WTC11 (cell line): ENCODE results near the gene OXNAD1.

Source experiments
- ATF3 ChIP-seq: sonication (generic); formaldehyde crosslinking; conservative IDR thresholded peaks from 2 replicates; pipeline ENCODE4 v1.8.1; 2022; ENCODE audit warnings: mild to moderate bottlenecking, missing genetic modification reagents
- ELF4 ChIP-seq: sonication (generic); formaldehyde crosslinking; IDR thresholded peaks from 2 replicates; pipeline ENCODE4 v1.8.1; 2022; ENCODE audit warnings: low read depth, mild to moderate bottlenecking, moderate library complexity, missing genetic modification reagents
- GABPB1 ChIP-seq: sonication (generic); formaldehyde crosslinking; IDR thresholded peaks from 2 replicates; pipeline ENCODE4 v1.8.1; 2023; ENCODE audit warnings: mild to moderate bottlenecking, missing genetic modification reagents
- IRF2 ChIP-seq: sonication (generic); formaldehyde crosslinking; IDR thresholded peaks from 2 replicates; pipeline ENCODE4 v1.8.0; 2022; ENCODE audit warnings: low read depth, missing genetic modification reagents, borderline replicate concordance
- KAT7 ChIP-seq: sonication (generic); formaldehyde crosslinking; IDR thresholded peaks from 2 replicates; pipeline ENCODE4 v1.8.1; 2023; ENCODE audit warnings: missing genetic modification reagents, mild to moderate bottlenecking, borderline replicate concordance
- NFE2L1 ChIP-seq: sonication (generic); formaldehyde crosslinking; IDR thresholded peaks from 2 replicates; pipeline ENCODE4 v1.8.1; 2023; ENCODE audit warnings: missing genetic modification reagents
- NFYB ChIP-seq: sonication (generic); formaldehyde crosslinking; conservative IDR thresholded peaks from 2 replicates; pipeline ENCODE4 v1.8.0; 2022; ENCODE audit warnings: low read depth, missing genetic modification reagents
- RELA ChIP-seq: sonication (generic); formaldehyde crosslinking; IDR thresholded peaks from 2 replicates; pipeline ENCODE4 v1.8.1; 2022; ENCODE audit warnings: missing genetic modification reagents, mild to moderate bottlenecking, borderline replicate concordance
- ZBTB21 ChIP-seq: sonication (generic); formaldehyde crosslinking; IDR thresholded peaks from 2 replicates; pipeline ENCODE4 v1.8.1; 2023; ENCODE audit warnings: mild to moderate bottlenecking, missing genetic modification reagents, borderline replicate concordance
- ZBTB43 ChIP-seq: sonication (generic); formaldehyde crosslinking; IDR thresholded peaks from 2 replicates; pipeline ENCODE4 v1.8.1; 2023; ENCODE audit warnings: mild to moderate bottlenecking, missing genetic modification reagents
- TF ChIP-seq, protein P1 (sequence below): sonication (generic); formaldehyde crosslinking; IDR thresholded peaks from 2 replicates; pipeline ENCODE4 v1.8.1; 2023; ENCODE audit warnings: mild to moderate bottlenecking, missing genetic modification reagents, borderline replicate concordance
- TF ChIP-seq, protein P2 (sequence below): sonication (generic); formaldehyde crosslinking; IDR thresholded peaks from 2 replicates; pipeline ENCODE4 v1.8.0; 2022; ENCODE audit warnings: missing genetic modification reagents
- TF ChIP-seq, protein P3 (sequence below): fragments of 200-600 bp; IDR thresholded peaks from 2 replicates; pipeline ENCODE4 v1.8.0; 2022; ENCODE audit warnings: antibody characterized with exemption
- TF ChIP-seq, protein P4 (sequence below): sonication (generic); formaldehyde crosslinking; IDR thresholded peaks from 2 replicates; pipeline ENCODE4 v1.8.0; 2023; ENCODE audit warnings: mild to moderate bottlenecking, missing genetic modification reagents

GRCh38 chr3:16245609-16246008 lies 19.4 kb upstream of the OXNAD1 start:
- no peak for TF ChIP-seq NFE2L1 (CRISPR knock-in tag)
- no peak for TF ChIP-seq NFYB (CRISPR knock-in tag)
- TF ChIP-seq, protein P1, sequence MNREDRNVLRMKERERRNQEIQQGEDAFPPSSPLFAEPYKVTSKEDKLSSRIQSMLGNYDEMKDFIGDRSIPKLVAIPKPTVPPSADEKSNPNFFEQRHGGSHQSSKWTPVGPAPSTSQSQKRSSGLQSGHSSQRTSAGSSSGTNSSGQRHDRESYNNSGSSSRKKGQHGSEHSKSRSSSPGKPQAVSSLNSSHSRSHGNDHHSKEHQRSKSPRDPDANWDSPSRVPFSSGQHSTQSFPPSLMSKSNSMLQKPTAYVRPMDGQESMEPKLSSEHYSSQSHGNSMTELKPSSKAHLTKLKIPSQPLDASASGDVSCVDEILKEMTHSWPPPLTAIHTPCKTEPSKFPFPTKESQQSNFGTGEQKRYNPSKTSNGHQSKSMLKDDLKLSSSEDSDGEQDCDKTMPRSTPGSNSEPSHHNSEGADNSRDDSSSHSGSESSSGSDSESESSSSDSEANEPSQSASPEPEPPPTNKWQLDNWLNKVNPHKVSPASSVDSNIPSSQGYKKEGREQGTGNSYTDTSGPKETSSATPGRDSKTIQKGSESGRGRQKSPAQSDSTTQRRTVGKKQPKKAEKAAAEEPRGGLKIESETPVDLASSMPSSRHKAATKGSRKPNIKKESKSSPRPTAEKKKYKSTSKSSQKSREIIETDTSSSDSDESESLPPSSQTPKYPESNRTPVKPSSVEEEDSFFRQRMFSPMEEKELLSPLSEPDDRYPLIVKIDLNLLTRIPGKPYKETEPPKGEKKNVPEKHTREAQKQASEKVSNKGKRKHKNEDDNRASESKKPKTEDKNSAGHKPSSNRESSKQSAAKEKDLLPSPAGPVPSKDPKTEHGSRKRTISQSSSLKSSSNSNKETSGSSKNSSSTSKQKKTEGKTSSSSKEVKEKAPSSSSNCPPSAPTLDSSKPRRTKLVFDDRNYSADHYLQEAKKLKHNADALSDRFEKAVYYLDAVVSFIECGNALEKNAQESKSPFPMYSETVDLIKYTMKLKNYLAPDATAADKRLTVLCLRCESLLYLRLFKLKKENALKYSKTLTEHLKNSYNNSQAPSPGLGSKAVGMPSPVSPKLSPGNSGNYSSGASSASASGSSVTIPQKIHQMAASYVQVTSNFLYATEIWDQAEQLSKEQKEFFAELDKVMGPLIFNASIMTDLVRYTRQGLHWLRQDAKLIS (CRISPR knock-in tag) = no peak
- TF ChIP-seq, protein P2, sequence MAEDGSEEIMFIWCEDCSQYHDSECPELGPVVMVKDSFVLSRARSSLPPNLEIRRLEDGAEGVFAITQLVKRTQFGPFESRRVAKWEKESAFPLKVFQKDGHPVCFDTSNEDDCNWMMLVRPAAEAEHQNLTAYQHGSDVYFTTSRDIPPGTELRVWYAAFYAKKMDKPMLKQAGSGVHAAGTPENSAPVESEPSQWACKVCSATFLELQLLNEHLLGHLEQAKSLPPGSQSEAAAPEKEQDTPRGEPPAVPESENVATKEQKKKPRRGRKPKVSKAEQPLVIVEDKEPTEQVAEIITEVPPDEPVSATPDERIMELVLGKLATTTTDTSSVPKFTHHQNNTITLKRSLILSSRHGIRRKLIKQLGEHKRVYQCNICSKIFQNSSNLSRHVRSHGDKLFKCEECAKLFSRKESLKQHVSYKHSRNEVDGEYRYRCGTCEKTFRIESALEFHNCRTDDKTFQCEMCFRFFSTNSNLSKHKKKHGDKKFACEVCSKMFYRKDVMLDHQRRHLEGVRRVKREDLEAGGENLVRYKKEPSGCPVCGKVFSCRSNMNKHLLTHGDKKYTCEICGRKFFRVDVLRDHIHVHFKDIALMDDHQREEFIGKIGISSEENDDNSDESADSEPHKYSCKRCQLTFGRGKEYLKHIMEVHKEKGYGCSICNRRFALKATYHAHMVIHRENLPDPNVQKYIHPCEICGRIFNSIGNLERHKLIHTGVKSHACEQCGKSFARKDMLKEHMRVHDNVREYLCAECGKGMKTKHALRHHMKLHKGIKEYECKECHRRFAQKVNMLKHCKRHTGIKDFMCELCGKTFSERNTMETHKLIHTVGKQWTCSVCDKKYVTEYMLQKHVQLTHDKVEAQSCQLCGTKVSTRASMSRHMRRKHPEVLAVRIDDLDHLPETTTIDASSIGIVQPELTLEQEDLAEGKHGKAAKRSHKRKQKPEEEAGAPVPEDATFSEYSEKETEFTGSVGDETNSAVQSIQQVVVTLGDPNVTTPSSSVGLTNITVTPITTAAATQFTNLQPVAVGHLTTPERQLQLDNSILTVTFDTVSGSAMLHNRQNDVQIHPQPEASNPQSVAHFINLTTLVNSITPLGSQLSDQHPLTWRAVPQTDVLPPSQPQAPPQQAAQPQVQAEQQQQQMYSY (CRISPR knock-in tag) = no peak
- no peak for TF ChIP-seq ATF3 (CRISPR knock-in tag)
- TF ChIP-seq ELF4 (CRISPR knock-in tag) = no peak
- TF ChIP-seq, protein P3, sequence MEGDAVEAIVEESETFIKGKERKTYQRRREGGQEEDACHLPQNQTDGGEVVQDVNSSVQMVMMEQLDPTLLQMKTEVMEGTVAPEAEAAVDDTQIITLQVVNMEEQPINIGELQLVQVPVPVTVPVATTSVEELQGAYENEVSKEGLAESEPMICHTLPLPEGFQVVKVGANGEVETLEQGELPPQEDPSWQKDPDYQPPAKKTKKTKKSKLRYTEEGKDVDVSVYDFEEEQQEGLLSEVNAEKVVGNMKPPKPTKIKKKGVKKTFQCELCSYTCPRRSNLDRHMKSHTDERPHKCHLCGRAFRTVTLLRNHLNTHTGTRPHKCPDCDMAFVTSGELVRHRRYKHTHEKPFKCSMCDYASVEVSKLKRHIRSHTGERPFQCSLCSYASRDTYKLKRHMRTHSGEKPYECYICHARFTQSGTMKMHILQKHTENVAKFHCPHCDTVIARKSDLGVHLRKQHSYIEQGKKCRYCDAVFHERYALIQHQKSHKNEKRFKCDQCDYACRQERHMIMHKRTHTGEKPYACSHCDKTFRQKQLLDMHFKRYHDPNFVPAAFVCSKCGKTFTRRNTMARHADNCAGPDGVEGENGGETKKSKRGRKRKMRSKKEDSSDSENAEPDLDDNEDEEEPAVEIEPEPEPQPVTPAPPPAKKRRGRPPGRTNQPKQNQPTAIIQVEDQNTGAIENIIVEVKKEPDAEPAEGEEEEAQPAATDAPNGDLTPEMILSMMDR = no peak
- no peak for TF ChIP-seq ZBTB21
- TF ChIP-seq KAT7 (CRISPR knock-in tag) = no peak
- TF ChIP-seq RELA = no peak
- TF ChIP-seq GABPB1 = no peak
- TF ChIP-seq, protein P4, sequence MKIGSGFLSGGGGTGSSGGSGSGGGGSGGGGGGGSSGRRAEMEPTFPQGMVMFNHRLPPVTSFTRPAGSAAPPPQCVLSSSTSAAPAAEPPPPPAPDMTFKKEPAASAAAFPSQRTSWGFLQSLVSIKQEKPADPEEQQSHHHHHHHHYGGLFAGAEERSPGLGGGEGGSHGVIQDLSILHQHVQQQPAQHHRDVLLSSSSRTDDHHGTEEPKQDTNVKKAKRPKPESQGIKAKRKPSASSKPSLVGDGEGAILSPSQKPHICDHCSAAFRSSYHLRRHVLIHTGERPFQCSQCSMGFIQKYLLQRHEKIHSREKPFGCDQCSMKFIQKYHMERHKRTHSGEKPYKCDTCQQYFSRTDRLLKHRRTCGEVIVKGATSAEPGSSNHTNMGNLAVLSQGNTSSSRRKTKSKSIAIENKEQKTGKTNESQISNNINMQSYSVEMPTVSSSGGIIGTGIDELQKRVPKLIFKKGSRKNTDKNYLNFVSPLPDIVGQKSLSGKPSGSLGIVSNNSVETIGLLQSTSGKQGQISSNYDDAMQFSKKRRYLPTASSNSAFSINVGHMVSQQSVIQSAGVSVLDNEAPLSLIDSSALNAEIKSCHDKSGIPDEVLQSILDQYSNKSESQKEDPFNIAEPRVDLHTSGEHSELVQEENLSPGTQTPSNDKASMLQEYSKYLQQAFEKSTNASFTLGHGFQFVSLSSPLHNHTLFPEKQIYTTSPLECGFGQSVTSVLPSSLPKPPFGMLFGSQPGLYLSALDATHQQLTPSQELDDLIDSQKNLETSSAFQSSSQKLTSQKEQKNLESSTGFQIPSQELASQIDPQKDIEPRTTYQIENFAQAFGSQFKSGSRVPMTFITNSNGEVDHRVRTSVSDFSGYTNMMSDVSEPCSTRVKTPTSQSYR (CRISPR knock-in tag) = no peak
- TF ChIP-seq IRF2 (CRISPR knock-in tag) = no peak
- no peak for TF ChIP-seq ZBTB43
